Caco-2 (cell line): ENCODE measurements around the gene GFM2. TPM values are rescaled to one million over a fixed set of nuclear protein-coding genes. Genes with fewer than 3 reads are reported as not detected.
A peak's percentile ranks its signal among the peaks of the same experiment; 100 is the strongest.
"Not testable (repeated sequence)": the region's sequence is repeated elsewhere in the genome, so short reads cannot be mapped to it uniquely, and the experiment has no call there.

ENCODE experiments used
- BruUV-seq: library from RNA; stranded (reverse); fragments of 400-500 nt; replicated peaks from 2 replicates; lab custom pipeline; 2021; lab: Mats Ljungman, UMichigan
- CTCF ChIA-PET: fragments of 300-600 bp; sonication (Branson Sonifier 250); formaldehyde crosslinking; loops from one replicate; lab custom pipeline; 2022; ENCODE audit warnings: antibody characterized with exemption; lab: Charles Lee
- POLR2A ChIA-PET: fragments of 300-600 bp; sonication (Branson Sonifier 250); formaldehyde crosslinking; loops from one replicate; lab custom pipeline; 2022; ENCODE audit warnings: antibody characterized with exemption; lab: Charles Lee
- DNase-seq, 2 experiments: peaks; one replicate each; pipeline versions ENCODE4 v3.0.0 to v3.0.0-alpha.2; 2020 to 2022
- H3K27me3 ChIP-seq: replicated peaks from 2 replicates; pipeline ENCODE4 v1.6.0; 2011; ENCODE audit warnings: low read length; ENCODE audit not compliant: control insufficient read depth, insufficient read depth
- H3K36me3 ChIP-seq: 2 replicates; pipeline ENCODE4 v1.5.1; 2011; ENCODE audit warnings: low read length; ENCODE audit not compliant: control insufficient read depth, insufficient read depth
- H3K4me1 ChIP-seq: fragments of 250-450 bp; sonication (Bioruptor Pico); 2 replicates; pipeline ENCODE4 v1.5.1; 2020; ENCODE audit warnings: mild to moderate bottlenecking
- H3K4me3 ChIP-seq: 2 replicates; pipeline ENCODE4 v1.5.1; 2011; ENCODE audit warnings: low read depth, mild to moderate bottlenecking, control low read depth, low read length
- H3K9me3 ChIP-seq: fragments of 250-450 bp; sonication (Bioruptor Pico); 2 replicates; pipeline ENCODE4 v1.5.1; 2020; ENCODE audit warnings: mild to moderate bottlenecking, moderate library complexity
- H3K27ac Mint-ChIP-seq: one replicate; pipeline ENCODE4 v1.8.0; 2022; ENCODE audit warnings: mixed read lengths; ENCODE audit not compliant: unreplicated experiment
- H3K27me3 Mint-ChIP-seq: one replicate; pipeline ENCODE4 v1.8.0; 2022; ENCODE audit warnings: mixed read lengths; ENCODE audit not compliant: insufficient read depth, unreplicated experiment
- H3K36me3 Mint-ChIP-seq: one replicate; pipeline ENCODE4 v1.8.0; 2022; ENCODE audit warnings: mild to moderate bottlenecking, mixed read lengths; ENCODE audit not compliant: insufficient read depth, unreplicated experiment
- H3K4me1 Mint-ChIP-seq: one replicate; pipeline ENCODE4 v1.8.0; 2022; ENCODE audit warnings: low read depth, mixed read lengths; ENCODE audit not compliant: unreplicated experiment
- H3K4me3 Mint-ChIP-seq: one replicate; pipeline ENCODE4 v1.8.0; 2022; ENCODE audit warnings: mild to moderate bottlenecking, moderate library complexity, mixed read lengths; ENCODE audit not compliant: unreplicated experiment
- H3K9me3 Mint-ChIP-seq: one replicate; pipeline ENCODE4 v1.8.0; 2022; ENCODE audit warnings: mixed read lengths; ENCODE audit not compliant: unreplicated experiment
- CTCF ChIP-seq, 2 experiments: fragments of 200-600 bp in 1 of 2; IDR thresholded peaks; 1 replicate in 1 of 2; 2 replicates in 1 of 2; pipeline versions ENCODE4 v1.5.1 to v1.8.0; 2011 to 2022; ENCODE audit warnings: antibody characterized with exemption in 1 of 2, control low read depth in 1 of 2, inconsistent platforms in 1 of 2, low read depth in 1 of 2, low read length in 1 of 2, mild to moderate bottlenecking in 1 of 2, moderate library complexity in 1 of 2; ENCODE audit not compliant: insufficient read depth in 1 of 2, severe bottlenecking in 1 of 2, unreplicated experiment in 1 of 2
- intact Hi-C: fragments of 100-400 bp; cut with micrococcal nuclease; formaldehyde crosslinking; loops from one replicate; pipeline ENCODE4 v1.10.0; 2022; ENCODE audit not compliant: unreplicated experiment
- total RNA-seq: library from RNA; stranded (reverse); gene quantifications from 2 replicates; pipeline ENCODE4 v1.2.3, GENCODE V29; 2022

The GFM2 gene
- total RNA-seq, 1 experiment from 2014 or later = 43.6 TPM

- Mint-ChIP-seq H3K27ac (peak overlapping the region; percentile 44), H3K36me3 (peaks cover 39% of the 10 kb centered on the region), H3K27me3 (no peaks in the 10 kb centered on the region), H3K9me3 (no peaks in the 10 kb centered on the region), H3K4me1 (peaks cover 31% of the 10 kb centered on the region), H3K4me3 (no peak overlapping the region)
- Histone ChIP-seq H3K9me3 (no peaks in the 10 kb centered on the region), H3K27me3 (no peaks in the 10 kb centered on the region), H3K36me3 (no peaks in the 10 kb centered on the region; the same call in none of the 2 replicates), H3K4me1 (peaks cover 70% of the 10 kb centered on the region), H3K4me3 (no peak overlapping the region)
- no peak for DNase-seq
- no peak for TF ChIP-seq CTCF (IDR thresholded peaks at IDR 0.05; ENCODE audit: insufficient read depth in 1 of 2, low read depth in 1 of 2, low read length in 1 of 2, severe bottlenecking in 1 of 2, unreplicated experiment in 1 of 2)
- ChIA-PET POLR2A (interaction anchor here (0.5 to 0.6 kb wide), 2 partner anchors 190 to 207 kb away, joined by 5 to 7 read pairs; no protein-coding TSS in a partner anchor), CTCF (no interaction called here)
- intact Hi-C loops = no loop called here
- BruUV-seq = no TSS peak
These were observed 4.3 kb downstream of the GFM2 start for GRCh38 chr5:74762599-74762998.

- peaks cover 31% of the 10 kb centered on the region for H3K4me1 Mint-ChIP-seq
- no peaks in the 10 kb centered on the region for H3K27me3 ChIP-seq
- POLR2A ChIA-PET = no interaction called here
- TF ChIP-seq CTCF (IDR thresholded peaks at IDR 0.05; ENCODE audit: insufficient read depth in 1 of 2, low read depth in 1 of 2, low read length in 1 of 2, severe bottlenecking in 1 of 2, unreplicated experiment in 1 of 2) = no peak
- H3K27ac Mint-ChIP-seq = no peak overlapping the region
- no peak for DNase-seq
- H3K4me1 ChIP-seq = peaks cover 70% of the 10 kb centered on the region
- peaks cover 40% of the 10 kb centered on the region for H3K36me3 Mint-ChIP-seq
- H3K27me3 Mint-ChIP-seq = no peaks in the 10 kb centered on the region
- no peak overlapping the region for H3K4me3 ChIP-seq
- H3K9me3 Mint-ChIP-seq = no peaks in the 10 kb centered on the region
- CTCF ChIA-PET = no interaction called here
- intact Hi-C loops = no loop called here
- H3K36me3 ChIP-seq = peaks cover under 1% of the 10 kb centered on the region
- no TSS peak for BruUV-seq
- no peak overlapping the region for H3K4me3 Mint-ChIP-seq
- no peaks in the 10 kb centered on the region; the same call in none of the 2 replicates for H3K9me3 ChIP-seq
These were observed 5.7 kb downstream of the GFM2 start for GRCh38 chr5:74761241-74761640.

GRCh38 chr5:74748742-74749141, 18.2 kb downstream of the GFM2 start:
- H3K36me3 ChIP-seq, H3K9me3 ChIP-seq, intact Hi-C loops, H3K27ac Mint-ChIP-seq, H3K4me1 Mint-ChIP-seq, H3K27me3 ChIP-seq, BruUV-seq, H3K9me3 Mint-ChIP-seq, H3K4me3 Mint-ChIP-seq, H3K27me3 Mint-ChIP-seq, H3K4me3 ChIP-seq, CTCF ChIA-PET, H3K4me1 ChIP-seq, DNase-seq, POLR2A ChIA-PET: not testable (repeated sequence)
- peaks cover 84% of the 10 kb centered on the region for H3K36me3 Mint-ChIP-seq

- H3K36me3 ChIP-seq = peaks cover 4% of the 10 kb centered on the region; the same call in 1 of the 2 replicates
- CTCF ChIA-PET = no interaction called here
These were observed 28.5 kb downstream of the GFM2 start for GRCh38 chr5:74738406-74738805.

More at GRCh38 chr5:74738406-74738805, 28.5 kb downstream of the GFM2 start:
- Mint-ChIP-seq H3K27me3 (no peaks in the 10 kb centered on the region), H3K9me3 (no peaks in the 10 kb centered on the region), H3K4me3 (no peak overlapping the region), H3K4me1 (no peaks in the 10 kb centered on the region), H3K36me3 (peaks cover 41% of the 10 kb centered on the region), H3K27ac (no peak overlapping the region)
- Histone ChIP-seq H3K27me3 (no peaks in the 10 kb centered on the region), H3K9me3 (no peaks in the 10 kb centered on the region), H3K4me3 (no peak overlapping the region), H3K4me1 (no peaks in the 10 kb centered on the region)
- no peak for DNase-seq
- no peak for TF ChIP-seq CTCF (IDR thresholded peaks at IDR 0.05; ENCODE audit: insufficient read depth in 1 of 2, low read depth in 1 of 2, low read length in 1 of 2, severe bottlenecking in 1 of 2, unreplicated experiment in 1 of 2)
- POLR2A ChIA-PET = no interaction called here
- BruUV-seq = no TSS peak
- intact Hi-C loops = no loop called here
